ENCODE results near the gene BDH2. TPM values are rescaled to one million over a fixed set of nuclear protein-coding genes. Genes with fewer than 3 reads are reported as not detected.

Gene BDH2
- total RNA-seq, 1 experiment from 2014 or later, result 10.1 TPM

DNA sequence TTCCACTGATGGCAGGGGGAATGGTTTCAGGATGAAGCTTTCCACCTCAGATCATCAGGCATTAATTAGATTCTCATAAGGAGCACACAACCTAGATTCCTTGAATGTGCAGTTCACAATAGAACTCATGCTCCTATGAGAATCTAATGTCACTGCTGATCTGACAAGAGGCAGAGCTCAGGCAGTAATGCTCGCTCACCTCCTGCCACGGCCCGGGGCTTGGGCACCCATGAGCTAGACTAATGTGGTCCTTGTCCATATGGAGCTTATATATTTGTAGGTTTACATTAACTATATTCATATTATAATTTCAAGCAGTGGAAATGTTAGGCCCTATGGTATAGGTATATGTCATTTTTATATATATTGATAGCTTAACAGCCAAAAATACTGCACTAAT, 47.5 kb downstream of the BDH2 start:
- H3K4me1 ChIP-seq (replicated peaks; ENCODE audit: insufficient read depth), result no peaks in the 10 kb centered on the region
- no peaks in the 10 kb centered on the region for H3K79me2 ChIP-seq (ENCODE audit: low read depth)
- H3K36me3 ChIP-seq (ENCODE audit: low read depth), result no peaks in the 10 kb centered on the region
- no peak overlapping the region for H2AFZ ChIP-seq
- no peaks in the 10 kb centered on the region for H3K27me3 ChIP-seq (ENCODE audit: insufficient read depth, low read depth)
- DNase-seq, result no peak
- H3K9me3 ChIP-seq (ENCODE audit: insufficient read depth, low read depth), result no peaks in the 10 kb centered on the region
- no peaks in the 10 kb centered on the region for H3K9me2 ChIP-seq (ENCODE audit: insufficient read depth)
- no peaks in the 10 kb centered on the region for H4K20me1 ChIP-seq (ENCODE audit: insufficient read depth)
- ChIA-PET POLR2A (ENCODE audit: unreplicated experiment) (no interaction called here), CTCF (no interaction called here)
- H3K4me2 ChIP-seq, result no peak overlapping the region
- no TSS peak for BruUV-seq (replicated peaks)
- no peak overlapping the region for H3K4me3 ChIP-seq
- no peak overlapping the region for H3K27ac ChIP-seq
- intact Hi-C loops (cut with micrococcal nuclease; ENCODE audit: unreplicated experiment), result no loop called here
- no peaks in the 10 kb centered on the region for H3F3A ChIP-seq (ENCODE audit: insufficient read depth, low read depth)
- TF ChIP-seq, protein P1, sequence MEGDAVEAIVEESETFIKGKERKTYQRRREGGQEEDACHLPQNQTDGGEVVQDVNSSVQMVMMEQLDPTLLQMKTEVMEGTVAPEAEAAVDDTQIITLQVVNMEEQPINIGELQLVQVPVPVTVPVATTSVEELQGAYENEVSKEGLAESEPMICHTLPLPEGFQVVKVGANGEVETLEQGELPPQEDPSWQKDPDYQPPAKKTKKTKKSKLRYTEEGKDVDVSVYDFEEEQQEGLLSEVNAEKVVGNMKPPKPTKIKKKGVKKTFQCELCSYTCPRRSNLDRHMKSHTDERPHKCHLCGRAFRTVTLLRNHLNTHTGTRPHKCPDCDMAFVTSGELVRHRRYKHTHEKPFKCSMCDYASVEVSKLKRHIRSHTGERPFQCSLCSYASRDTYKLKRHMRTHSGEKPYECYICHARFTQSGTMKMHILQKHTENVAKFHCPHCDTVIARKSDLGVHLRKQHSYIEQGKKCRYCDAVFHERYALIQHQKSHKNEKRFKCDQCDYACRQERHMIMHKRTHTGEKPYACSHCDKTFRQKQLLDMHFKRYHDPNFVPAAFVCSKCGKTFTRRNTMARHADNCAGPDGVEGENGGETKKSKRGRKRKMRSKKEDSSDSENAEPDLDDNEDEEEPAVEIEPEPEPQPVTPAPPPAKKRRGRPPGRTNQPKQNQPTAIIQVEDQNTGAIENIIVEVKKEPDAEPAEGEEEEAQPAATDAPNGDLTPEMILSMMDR (conservative IDR thresholded peaks at IDR 0.05), result no peak
- TF ChIP-seq EZH2 (IDR thresholded peaks at IDR 0.05; ENCODE audit: low read depth), result no peak

DNA sequence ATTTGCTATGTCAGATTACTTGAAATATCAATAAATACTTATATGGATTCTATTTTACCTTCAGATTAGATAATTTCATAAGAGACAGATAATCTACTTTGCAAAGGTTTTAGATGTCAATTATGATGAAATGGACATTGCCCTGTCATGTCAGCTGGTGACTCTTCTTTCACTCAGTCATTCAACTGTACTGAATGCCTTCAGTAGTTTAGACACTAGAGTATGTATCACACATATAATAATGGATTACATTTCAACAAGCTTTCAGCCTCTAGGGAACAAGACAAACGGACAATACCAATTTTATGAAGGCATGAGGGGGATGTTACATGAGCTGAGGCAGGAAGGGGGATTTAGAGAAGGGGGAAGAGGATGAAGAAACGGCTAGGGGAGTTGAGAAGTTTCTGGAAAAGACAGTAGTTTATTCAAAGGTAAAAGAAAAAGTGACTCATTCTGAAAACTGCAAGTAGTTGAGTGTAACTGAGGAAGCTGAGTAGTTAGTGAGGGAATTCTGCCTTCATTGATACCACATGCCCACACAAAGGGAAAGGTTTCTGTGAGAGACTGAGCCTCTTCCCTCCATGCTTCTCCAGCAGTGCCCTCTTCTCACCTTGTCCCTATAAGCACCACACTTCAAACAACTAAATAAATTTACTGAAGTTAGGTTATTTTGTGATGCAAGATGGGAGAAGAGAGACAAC, 48.7 kb downstream of the BDH2 start:
- BruUV-seq (replicated peaks), result no TSS peak
- H2AFZ ChIP-seq, result no peak overlapping the region

DNA sequence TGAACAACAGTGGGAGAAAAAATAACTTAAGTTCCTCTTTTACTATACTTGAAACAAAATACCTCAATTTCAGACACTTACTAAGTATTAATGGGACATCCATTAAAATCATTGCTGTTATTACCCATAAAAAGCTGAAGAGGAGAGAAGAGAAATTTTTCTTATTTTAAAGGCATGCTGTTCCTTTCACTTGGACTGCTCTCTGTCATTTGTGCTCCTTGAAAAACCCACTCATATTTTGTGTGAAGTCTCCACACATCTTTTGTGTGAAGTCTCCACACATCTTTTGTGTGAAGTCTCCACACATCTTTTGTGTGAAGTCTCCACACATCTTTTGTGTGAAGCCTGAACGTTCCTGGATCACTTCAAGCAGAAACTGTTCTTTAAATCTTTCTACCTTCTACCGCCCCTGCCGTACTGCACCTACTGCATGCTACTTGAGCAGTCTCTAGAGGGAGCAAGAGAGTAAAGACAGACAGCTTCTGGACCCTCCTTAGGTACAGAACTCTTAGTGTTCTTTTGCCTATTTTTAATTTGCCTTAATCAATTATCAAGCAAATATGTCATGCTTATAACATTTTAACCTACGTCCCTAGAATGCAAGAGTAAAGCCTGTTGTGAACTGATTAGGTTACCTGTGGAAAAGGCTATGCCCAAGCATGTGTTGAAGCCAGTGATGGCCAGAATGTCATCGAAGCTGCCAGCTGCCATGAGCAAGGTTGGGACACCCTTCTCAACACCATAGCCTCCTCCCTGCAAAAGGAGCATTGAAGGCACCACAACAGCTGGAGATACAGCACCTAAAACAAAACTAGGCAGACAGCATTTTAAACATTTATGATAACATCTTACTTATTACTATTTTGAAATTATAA, 53.0 kb downstream of the BDH2 start:
- H2AFZ ChIP-seq, result no peak overlapping the region
- no peaks in the 10 kb centered on the region for H3K27me3 ChIP-seq (ENCODE audit: insufficient read depth, low read depth)
- H3K4me1 ChIP-seq (replicated peaks; ENCODE audit: insufficient read depth), result no peaks in the 10 kb centered on the region
- TF ChIP-seq, protein P1 (conservative IDR thresholded peaks at IDR 0.05), result peak; percentile 61
- no peak for TF ChIP-seq EZH2 (IDR thresholded peaks at IDR 0.05; ENCODE audit: low read depth)
- CTCF ChIA-PET, result no interaction called here
- DNase-seq, result peak in 1 of 2 experiments; percentile 3
- no peaks in the 10 kb centered on the region for H3K79me2 ChIP-seq (ENCODE audit: low read depth)
- no peaks in the 10 kb centered on the region for H3F3A ChIP-seq (ENCODE audit: insufficient read depth, low read depth)
- no peaks in the 10 kb centered on the region for H4K20me1 ChIP-seq (ENCODE audit: insufficient read depth)
- no peaks in the 10 kb centered on the region for H3K36me3 ChIP-seq (ENCODE audit: low read depth)
- intact Hi-C loops (cut with micrococcal nuclease; ENCODE audit: unreplicated experiment), result no loop called here
- H3K4me2 ChIP-seq, result no peak overlapping the region
- no peak overlapping the region for H3K27ac ChIP-seq
- no TSS peak for BruUV-seq (replicated peaks)
- H3K4me3 ChIP-seq, result no peak overlapping the region
- POLR2A ChIA-PET (ENCODE audit: unreplicated experiment), result no interaction called here
- H3K9me3 ChIP-seq (ENCODE audit: insufficient read depth, low read depth), result no peaks in the 10 kb centered on the region
- H3K9me2 ChIP-seq (ENCODE audit: insufficient read depth), result no peaks in the 10 kb centered on the region

More for the DNA sequence above, 48.7 kb downstream of the BDH2 start:
- Histone ChIP-seq H3K4me2 (no peak overlapping the region), H3K79me2 (ENCODE audit: low read depth) (no peaks in the 10 kb centered on the region), H3K27ac (no peak overlapping the region), H3F3A (ENCODE audit: insufficient read depth, low read depth) (no peaks in the 10 kb centered on the region), H3K36me3 (ENCODE audit: low read depth) (no peaks in the 10 kb centered on the region), H4K20me1 (ENCODE audit: insufficient read depth) (no peaks in the 10 kb centered on the region), H3K9me3 (ENCODE audit: insufficient read depth, low read depth) (no peaks in the 10 kb centered on the region), H3K4me3 (no peak overlapping the region), H3K27me3 (ENCODE audit: insufficient read depth, low read depth) (no peaks in the 10 kb centered on the region), H3K9me2 (ENCODE audit: insufficient read depth) (no peaks in the 10 kb centered on the region), H3K4me1 (replicated peaks; ENCODE audit: insufficient read depth) (no peaks in the 10 kb centered on the region)
- no peak for TF ChIP-seq EZH2 (IDR thresholded peaks at IDR 0.05; ENCODE audit: low read depth)
- TF ChIP-seq, protein P1 (conservative IDR thresholded peaks at IDR 0.05), result no peak
- CTCF ChIA-PET, result no interaction called here
- POLR2A ChIA-PET (ENCODE audit: unreplicated experiment), result no interaction called here
- intact Hi-C loops (cut with micrococcal nuclease; ENCODE audit: unreplicated experiment), result no loop called here
- no peak for DNase-seq
